ENCODE data around the gene HK1. TPM values are rescaled to one million over a fixed set of nuclear protein-coding genes. Genes with fewer than 3 reads are reported as not detected.

The HK1 gene
- total and polyA plus RNA-seq, 2 donors (not counting 1 experiment from before 2014, with no cell fraction given) = 60.6 to 172 TPM

DNA sequence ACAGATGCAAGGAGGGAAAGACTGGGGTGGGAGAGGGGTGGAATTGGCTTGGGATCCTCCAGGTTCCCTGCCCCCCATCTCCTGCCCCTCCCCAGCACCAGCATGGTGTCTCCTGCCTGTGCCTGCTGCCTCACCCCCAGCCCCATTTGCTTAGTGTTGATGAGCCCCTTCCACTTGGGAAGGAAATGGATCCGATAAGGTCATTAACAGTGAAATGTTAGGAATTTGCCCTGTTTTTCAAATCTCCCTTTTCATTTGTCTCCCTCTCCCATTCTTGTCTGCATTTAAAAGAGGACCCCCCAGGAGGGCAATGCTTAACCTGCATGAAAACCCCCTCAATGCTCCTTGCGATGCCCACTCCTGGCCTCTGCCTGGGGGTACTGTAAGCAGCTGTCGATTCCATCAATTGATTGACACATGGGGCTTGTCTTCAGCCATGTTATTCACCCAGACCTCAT lies 51.5 kb downstream of the HK1 start:
- no peaks in the 10 kb centered on the region for H3K9me3 ChIP-seq (ENCODE audit: control insufficient read depth, insufficient read depth, low read depth, low read length)
- H3K9ac ChIP-seq (ENCODE audit: insufficient read depth, low read length) = no peak overlapping the region
- H3K4me3 ChIP-seq (replicated peaks in 1 of 4; ENCODE audit: control extremely low read depth in 1 of 4, insufficient read depth in 1 of 4, low read depth in 3 of 4, low read length in 4 of 4) = no peak overlapping the region
- no peak for TF ChIP-seq EZH2 (IDR thresholded peaks at IDR 0.05; ENCODE audit: low read length, missing control alignments)
- TF ChIP-seq, protein P1, sequence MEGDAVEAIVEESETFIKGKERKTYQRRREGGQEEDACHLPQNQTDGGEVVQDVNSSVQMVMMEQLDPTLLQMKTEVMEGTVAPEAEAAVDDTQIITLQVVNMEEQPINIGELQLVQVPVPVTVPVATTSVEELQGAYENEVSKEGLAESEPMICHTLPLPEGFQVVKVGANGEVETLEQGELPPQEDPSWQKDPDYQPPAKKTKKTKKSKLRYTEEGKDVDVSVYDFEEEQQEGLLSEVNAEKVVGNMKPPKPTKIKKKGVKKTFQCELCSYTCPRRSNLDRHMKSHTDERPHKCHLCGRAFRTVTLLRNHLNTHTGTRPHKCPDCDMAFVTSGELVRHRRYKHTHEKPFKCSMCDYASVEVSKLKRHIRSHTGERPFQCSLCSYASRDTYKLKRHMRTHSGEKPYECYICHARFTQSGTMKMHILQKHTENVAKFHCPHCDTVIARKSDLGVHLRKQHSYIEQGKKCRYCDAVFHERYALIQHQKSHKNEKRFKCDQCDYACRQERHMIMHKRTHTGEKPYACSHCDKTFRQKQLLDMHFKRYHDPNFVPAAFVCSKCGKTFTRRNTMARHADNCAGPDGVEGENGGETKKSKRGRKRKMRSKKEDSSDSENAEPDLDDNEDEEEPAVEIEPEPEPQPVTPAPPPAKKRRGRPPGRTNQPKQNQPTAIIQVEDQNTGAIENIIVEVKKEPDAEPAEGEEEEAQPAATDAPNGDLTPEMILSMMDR (conservative IDR thresholded peaks at IDR 0.05 in 1 of 2, IDR thresholded peaks at IDR 0.05 in 1 of 2; ENCODE audit: low read depth in 1 of 2, low read length in 2 of 2) = no peak
- peaks cover 12% of the 10 kb centered on the region for H3K4me1 ChIP-seq (ENCODE audit: control insufficient read depth, extremely low read depth, insufficient read depth, low read length)
- H2AFZ ChIP-seq (ENCODE audit: low read length) = no peak overlapping the region
- peaks cover 83% of the 10 kb centered on the region for H3K79me2 ChIP-seq (ENCODE audit: control insufficient read depth, insufficient read depth, low read length)
- H3K27ac ChIP-seq (ENCODE audit: insufficient read depth, low read length) = no peak overlapping the region
- DNase-seq (ENCODE audit: low read depth in 2 of 2) = no peak
- H4K20me1 ChIP-seq (ENCODE audit: control insufficient read depth, extremely low read depth, insufficient read depth, low read length) = no peaks in the 10 kb centered on the region
- no peak overlapping the region for H3K4me2 ChIP-seq (ENCODE audit: extremely low read depth, insufficient read depth, low read length)
- H3K27me3 ChIP-seq (ENCODE audit: control insufficient read depth, insufficient read depth, low read length) = no peaks in the 10 kb centered on the region
- peaks cover 8% of the 10 kb centered on the region for H3K36me3 ChIP-seq (ENCODE audit: control insufficient read depth, insufficient read depth, low read length)

DNA sequence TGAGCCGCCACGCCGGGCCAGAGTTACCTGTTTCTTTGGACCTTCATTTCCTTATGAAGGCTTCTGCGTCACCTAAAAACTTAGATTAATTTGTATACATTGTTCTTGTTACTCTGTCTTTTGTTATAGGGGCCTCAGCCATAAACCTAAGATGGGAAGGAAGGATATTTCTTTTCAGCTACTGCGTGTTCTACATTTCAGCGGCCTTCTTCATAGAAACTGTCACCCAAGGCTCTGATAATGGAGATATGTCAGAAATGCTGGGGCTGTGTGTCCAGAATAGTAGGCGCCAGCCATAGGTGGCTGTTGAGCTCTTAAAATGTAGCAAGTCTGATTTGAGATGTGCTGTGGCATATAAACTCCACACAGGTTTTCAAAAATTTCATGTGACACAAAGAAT lies 52.9 kb downstream of the HK1 start:
- H3K4me1 ChIP-seq (ENCODE audit: control insufficient read depth, extremely low read depth, insufficient read depth, low read length) = peaks cover 15% of the 10 kb centered on the region
- no peak for TF ChIP-seq EZH2 (IDR thresholded peaks at IDR 0.05; ENCODE audit: low read length, missing control alignments)
- TF ChIP-seq, protein P1 (conservative IDR thresholded peaks at IDR 0.05 in 1 of 2, IDR thresholded peaks at IDR 0.05 in 1 of 2; ENCODE audit: low read depth in 1 of 2, low read length in 2 of 2) = no peak
- H2AFZ ChIP-seq (ENCODE audit: low read length) = no peak overlapping the region

DNA sequence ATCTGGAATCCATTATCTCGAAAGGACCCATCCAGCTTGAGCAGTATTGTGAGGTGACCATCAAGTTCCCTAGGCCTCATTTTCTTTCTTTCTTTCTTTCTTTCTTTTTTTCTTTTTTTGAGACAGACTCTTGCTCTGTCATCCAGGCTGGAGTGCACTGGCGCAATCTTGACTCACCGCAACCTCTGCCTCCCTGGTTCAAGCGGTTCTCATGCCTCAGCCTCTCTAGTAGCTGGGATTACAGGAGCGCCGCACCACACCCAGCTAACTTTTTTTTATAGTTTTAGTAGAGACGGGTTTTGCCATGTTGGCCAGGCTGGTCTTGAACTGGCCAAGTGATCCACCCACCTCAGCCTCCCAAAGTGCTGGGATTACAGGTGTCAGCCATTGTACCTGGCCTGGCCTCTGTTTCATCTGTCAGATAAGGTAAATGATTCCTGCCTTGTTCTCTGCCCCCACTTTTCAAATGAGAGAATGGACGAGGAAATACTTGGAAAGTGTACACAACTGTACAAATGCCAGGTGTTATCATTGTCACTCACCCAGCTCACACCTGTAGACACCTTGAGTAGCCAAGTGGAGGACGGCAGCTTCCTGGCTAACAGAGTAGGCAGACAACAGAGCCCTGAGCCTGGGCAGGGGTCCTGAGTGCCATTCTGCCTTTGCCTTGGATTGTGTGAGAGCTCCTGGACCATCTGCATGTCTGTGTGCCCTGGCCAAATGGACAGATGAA lies 54.1 kb downstream of the HK1 start:
- Histone ChIP-seq H4K20me1 (ENCODE audit: control insufficient read depth, extremely low read depth, insufficient read depth, low read length) (no peaks in the 10 kb centered on the region), H3K9me3 (ENCODE audit: control insufficient read depth, insufficient read depth, low read depth, low read length) (no peaks in the 10 kb centered on the region), H3K27me3 (ENCODE audit: control insufficient read depth, insufficient read depth, low read length) (no peaks in the 10 kb centered on the region), H3K4me1 (ENCODE audit: control insufficient read depth, extremely low read depth, insufficient read depth, low read length) (peaks cover 20% of the 10 kb centered on the region), H3K36me3 (ENCODE audit: control insufficient read depth, insufficient read depth, low read length) (peaks cover 8% of the 10 kb centered on the region), H3K4me2 (ENCODE audit: extremely low read depth, insufficient read depth, low read length) (no peak overlapping the region), H3K9ac (ENCODE audit: insufficient read depth, low read length) (peak overlapping the region; percentile 1), H2AFZ (ENCODE audit: low read length) (no peak overlapping the region), H3K4me3 (replicated peaks in 1 of 4; ENCODE audit: control extremely low read depth in 1 of 4, insufficient read depth in 1 of 4, low read depth in 3 of 4, low read length in 4 of 4) (no peak overlapping the region), H3K27ac (ENCODE audit: insufficient read depth, low read length) (peak overlapping the region; percentile 29), H3K79me2 (ENCODE audit: control insufficient read depth, insufficient read depth, low read length) (peaks cover 85% of the 10 kb centered on the region)
- peak in 1 of 2 donors; percentile 44 for DNase-seq (ENCODE audit: low read depth in 2 of 2)
- no peak for TF ChIP-seq EZH2 (IDR thresholded peaks at IDR 0.05; ENCODE audit: low read length, missing control alignments)
- TF ChIP-seq, protein P1 (conservative IDR thresholded peaks at IDR 0.05 in 1 of 2, IDR thresholded peaks at IDR 0.05 in 1 of 2; ENCODE audit: low read depth in 1 of 2, low read length in 2 of 2) = no peak

More for the DNA sequence above, 52.9 kb downstream of the HK1 start:
- H3K4me2 ChIP-seq (ENCODE audit: extremely low read depth, insufficient read depth, low read length) = no peak overlapping the region
- H3K9me3 ChIP-seq (ENCODE audit: control insufficient read depth, insufficient read depth, low read depth, low read length) = no peaks in the 10 kb centered on the region
- H3K4me3 ChIP-seq (replicated peaks in 1 of 4; ENCODE audit: control extremely low read depth in 1 of 4, insufficient read depth in 1 of 4, low read depth in 3 of 4, low read length in 4 of 4) = no peak overlapping the region
- H3K27ac ChIP-seq (ENCODE audit: insufficient read depth, low read length) = no peak overlapping the region
- H3K9ac ChIP-seq (ENCODE audit: insufficient read depth, low read length) = no peak overlapping the region
- H3K79me2 ChIP-seq (ENCODE audit: control insufficient read depth, insufficient read depth, low read length) = peaks cover 87% of the 10 kb centered on the region
- no peaks in the 10 kb centered on the region for H3K27me3 ChIP-seq (ENCODE audit: control insufficient read depth, insufficient read depth, low read length)
- H3K36me3 ChIP-seq (ENCODE audit: control insufficient read depth, insufficient read depth, low read length) = peaks cover 8% of the 10 kb centered on the region
- DNase-seq (ENCODE audit: low read depth in 2 of 2) = no peak
- H4K20me1 ChIP-seq (ENCODE audit: control insufficient read depth, extremely low read depth, insufficient read depth, low read length) = no peaks in the 10 kb centered on the region
